OCI-LY7 (cell line): ENCODE measurements around the gene GORAB.

Experiments used
- CTCF ChIP-seq: fragments of 200-600 bp; sonication (generic); conservative IDR thresholded peaks from 2 replicates; pipeline ENCODE4 v1.5.1; 2014; ENCODE audit warnings: mild to moderate bottlenecking, antibody characterized with exemption, low read length, moderate library complexity, mixed read lengths
- EZH2phosphoT487 ChIP-seq: fragments of 200-600 bp; sonication (generic); IDR thresholded peaks from 2 replicates; pipeline ENCODE4 v1.6.1; 2018; ENCODE audit warnings: low read depth, borderline replicate concordance, mild to moderate bottlenecking, mixed run types, antibody characterized with exemption, low read length, moderate library complexity, mixed read lengths

GRCh38 chr1:170558731-170559130, 26.8 kb downstream of the GORAB start:
- TF ChIP-seq CTCF (no peak), EZH2phosphoT487 (no peak)
